ENCODE data around the gene PNRC2. TPM values are rescaled to one million over a fixed set of nuclear protein-coding genes. Genes with fewer than 3 reads are reported as not detected.
A peak's percentile ranks its signal among the peaks of the same experiment; 100 is the strongest.

The PNRC2 gene
- total RNA-seq, 8 experiments from 2014 or later: 71.0 to 157 (median 83.7) TPM

DNA sequence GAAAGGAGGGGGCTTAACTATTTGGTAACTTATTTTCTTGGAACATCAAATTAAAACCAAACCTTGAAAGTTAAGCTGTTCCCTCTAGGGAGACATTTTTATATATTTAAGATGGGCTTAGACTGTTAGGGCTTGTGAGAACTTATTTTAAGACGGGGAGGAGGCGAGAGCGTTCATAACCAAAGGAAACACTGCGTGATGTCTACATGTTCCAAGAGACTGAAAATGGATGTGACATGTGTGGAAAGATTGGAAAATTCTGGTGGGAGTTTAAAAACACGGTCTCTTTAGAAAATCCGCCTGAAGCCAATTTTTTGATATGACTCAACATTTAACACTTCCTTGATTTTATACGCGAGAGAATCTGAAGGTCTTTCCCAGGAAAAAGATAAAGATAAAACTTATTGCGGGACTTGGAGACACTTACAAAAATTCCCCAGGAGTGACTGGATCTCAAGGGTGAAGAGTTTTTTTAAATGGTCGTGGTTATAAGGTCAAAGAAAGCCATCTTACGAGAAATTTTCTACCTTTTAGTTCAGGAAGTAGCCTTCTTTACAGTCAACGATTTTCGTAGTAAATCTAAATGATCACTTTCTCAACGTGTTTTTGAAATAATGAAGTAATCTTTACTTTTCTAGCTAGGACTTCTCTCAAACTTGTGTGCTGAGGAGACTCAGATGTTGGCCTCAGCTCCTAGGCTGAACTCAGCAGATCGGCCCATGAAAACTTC is 828 bp downstream of the PNRC2 start:
- Histone ChIP-seq H3K27ac (peak overlapping the region; percentile 98 to 99), H3K4me1 (replicated peaks in 1 of 2) (peaks cover 6 to 8% of the 10 kb centered on the region in 2 donors), H3K4me3 (peak overlapping the region; percentile 70 to 85 (median 78))
- WGBS, 10 experiments: 0 to 4% (median 2%) methylated on average over 4 to 15 of the region's 15 CpGs; no CpG with 5 or more reads in 1 of the 10 experiments
- in situ Hi-C loops (cut with MboI; ENCODE audit: low pct_unique_long_range_greater_than_20kb in 2 of 9, low sequenced_read_pairs in 9 of 9, unreplicated experiment in 9 of 9): no loop called here
- no peak for ATAC-seq (replicated peaks in 6 of 8)

- no peak overlapping the region for H3K27ac ChIP-seq
- WGBS, 10 experiments: 25 to 100% (median 86%) methylated on average over 1 of the region's 1 CpG; no CpG with 5 or more reads in 2 of the 10 experiments
- ATAC-seq (replicated peaks in 6 of 8): no peak
- in situ Hi-C loops (cut with MboI; ENCODE audit: low pct_unique_long_range_greater_than_20kb in 2 of 9, low sequenced_read_pairs in 9 of 9, unreplicated experiment in 9 of 9): no loop called here
- peaks cover 3 to 6% of the 10 kb centered on the region in 2 donors for H3K4me1 ChIP-seq (replicated peaks in 1 of 2)
- no peak overlapping the region for H3K4me3 ChIP-seq
Measured at GRCh38 chr1:23963617-23964234, 4.1 kb downstream of the PNRC2 start.

DNA sequence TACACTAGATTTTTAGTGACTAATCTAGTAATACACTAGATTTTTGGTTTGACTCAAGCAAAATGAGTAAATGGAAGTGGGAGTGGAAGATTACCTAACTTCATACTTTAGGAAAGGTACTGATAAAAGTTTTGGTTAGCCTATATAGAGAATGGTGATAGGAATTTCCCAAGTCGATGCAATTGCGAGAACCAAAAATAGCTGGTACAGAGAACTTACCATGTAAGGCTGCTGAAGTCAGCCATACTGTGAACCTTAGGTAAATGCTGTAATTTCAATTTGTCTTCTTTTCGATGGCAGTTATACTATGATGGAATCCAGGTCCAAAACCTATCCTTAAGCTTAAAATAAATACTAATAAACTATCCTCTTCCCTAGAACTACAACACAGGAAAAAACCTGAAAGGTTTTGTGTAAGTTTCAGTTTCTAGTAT is 4.6 kb downstream of the PNRC2 start:
- no peak for ATAC-seq (replicated peaks in 6 of 8)

DNA sequence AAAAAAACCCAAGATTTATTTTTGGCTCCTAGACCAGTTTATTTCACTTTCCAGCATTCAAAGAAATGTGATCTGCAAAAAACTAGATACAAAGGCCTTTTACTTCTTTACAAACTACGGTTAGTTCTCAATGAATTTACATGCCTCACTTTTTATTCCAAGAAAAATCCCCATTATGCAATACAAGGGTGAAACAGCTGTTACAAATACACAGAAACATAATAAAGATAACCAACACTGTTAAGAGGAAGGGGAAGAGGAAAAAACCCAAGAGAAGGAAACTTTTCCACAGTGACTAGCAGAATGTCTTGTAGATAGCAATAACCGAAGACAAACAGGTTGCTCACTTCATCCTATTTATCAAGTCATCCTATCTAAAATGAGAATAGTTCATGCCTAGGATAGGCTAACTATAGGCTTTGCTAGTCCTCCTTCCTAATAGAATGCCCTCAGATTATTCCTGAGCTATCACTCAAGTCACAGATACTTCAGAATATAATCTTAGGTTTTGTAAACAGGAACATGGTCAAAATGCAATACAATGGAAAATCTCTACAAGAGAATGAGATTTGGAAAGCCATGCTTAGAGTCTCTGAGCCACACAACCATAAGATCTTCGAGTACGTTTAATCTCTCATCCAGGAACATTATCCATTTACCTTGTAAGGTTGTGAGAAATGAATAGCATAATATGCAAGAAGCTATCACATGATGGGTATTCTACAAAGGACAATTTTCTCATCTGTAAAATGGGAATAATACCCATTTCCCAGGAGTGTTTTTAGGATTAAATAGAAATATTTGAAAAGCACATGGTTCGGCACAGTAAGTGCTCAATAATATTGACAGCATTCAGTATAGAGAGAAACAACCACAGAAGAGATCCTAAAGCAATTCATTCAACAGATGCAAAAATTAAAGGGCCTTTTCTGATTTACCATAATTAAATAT is 5.4 kb downstream of the PNRC2 start:
- WGBS, 10 experiments: 70 to 96% (median 89%) methylated on average over 3 to 5 of the region's 5 CpGs; no CpG with 5 or more reads in 1 of the 10 experiments
- H3K27ac ChIP-seq: no peak overlapping the region
- no peak for ATAC-seq (replicated peaks in 6 of 8)
- peaks cover 3 to 6% of the 10 kb centered on the region in 2 donors for H3K4me1 ChIP-seq (replicated peaks in 1 of 2)
- in situ Hi-C loops (cut with MboI; ENCODE audit: low pct_unique_long_range_greater_than_20kb in 2 of 9, low sequenced_read_pairs in 9 of 9, unreplicated experiment in 9 of 9): no loop called here
- H3K4me3 ChIP-seq: no peak overlapping the region

More for the DNA sequence above, 4.6 kb downstream of the PNRC2 start:
- no peak overlapping the region for H3K27ac ChIP-seq
- in situ Hi-C loops (cut with MboI; ENCODE audit: low pct_unique_long_range_greater_than_20kb in 2 of 9, low sequenced_read_pairs in 9 of 9, unreplicated experiment in 9 of 9): no loop called here
- 81 to 100% (median 95%) methylated on average over 1 to 3 of the region's 3 CpGs; no CpG with 5 or more reads in 2 of the 10 experiments for WGBS, 10 experiments
- peaks cover 3 to 6% of the 10 kb centered on the region in 2 donors for H3K4me1 ChIP-seq (replicated peaks in 1 of 2)
- no peak overlapping the region for H3K4me3 ChIP-seq

DNA sequence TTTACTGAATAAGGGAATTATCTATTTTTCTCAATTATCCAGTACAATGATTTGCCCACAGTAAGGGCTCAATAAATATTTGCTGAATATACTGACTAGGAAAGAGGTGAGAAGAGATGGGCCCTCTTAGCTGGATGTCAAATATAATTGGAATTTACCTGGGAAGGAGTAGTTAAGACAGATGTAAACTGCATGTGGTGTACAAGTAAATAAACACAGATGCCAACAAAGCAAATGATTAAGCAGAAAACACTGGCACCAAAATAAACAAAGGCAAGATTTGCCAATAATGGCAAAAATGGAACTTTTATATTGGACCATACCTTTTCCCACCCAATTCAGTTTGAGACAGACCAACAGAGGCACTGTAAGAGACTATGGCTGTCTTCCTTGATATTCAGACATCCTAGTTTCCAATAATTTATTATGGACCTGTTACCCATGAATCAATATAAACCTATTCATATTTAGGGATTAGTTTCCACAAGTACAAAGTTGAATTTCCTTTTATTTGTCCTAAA is 7.4 kb downstream of the PNRC2 start:
- in situ Hi-C loops (cut with MboI; ENCODE audit: low pct_unique_long_range_greater_than_20kb in 2 of 9, low sequenced_read_pairs in 9 of 9, unreplicated experiment in 9 of 9): no loop called here
- no peak for ATAC-seq (replicated peaks in 6 of 8)
- Histone ChIP-seq H3K4me3 (no peak overlapping the region), H3K27ac (no peak overlapping the region), H3K4me1 (replicated peaks in 1 of 2) (no peaks in the 10 kb centered on the region)

- no peak overlapping the region for H3K27ac ChIP-seq
- in situ Hi-C loops (cut with MboI; ENCODE audit: low pct_unique_long_range_greater_than_20kb in 2 of 9, low sequenced_read_pairs in 9 of 9, unreplicated experiment in 9 of 9): no loop called here
- 51 to 100% (median 79%) methylated on average over 1 to 2 of the region's 2 CpGs; no CpG with 5 or more reads in 1 of the 10 experiments for WGBS, 10 experiments
Measured at GRCh38 chr1:23967871-23968270, 8.2 kb downstream of the PNRC2 start.

DNA sequence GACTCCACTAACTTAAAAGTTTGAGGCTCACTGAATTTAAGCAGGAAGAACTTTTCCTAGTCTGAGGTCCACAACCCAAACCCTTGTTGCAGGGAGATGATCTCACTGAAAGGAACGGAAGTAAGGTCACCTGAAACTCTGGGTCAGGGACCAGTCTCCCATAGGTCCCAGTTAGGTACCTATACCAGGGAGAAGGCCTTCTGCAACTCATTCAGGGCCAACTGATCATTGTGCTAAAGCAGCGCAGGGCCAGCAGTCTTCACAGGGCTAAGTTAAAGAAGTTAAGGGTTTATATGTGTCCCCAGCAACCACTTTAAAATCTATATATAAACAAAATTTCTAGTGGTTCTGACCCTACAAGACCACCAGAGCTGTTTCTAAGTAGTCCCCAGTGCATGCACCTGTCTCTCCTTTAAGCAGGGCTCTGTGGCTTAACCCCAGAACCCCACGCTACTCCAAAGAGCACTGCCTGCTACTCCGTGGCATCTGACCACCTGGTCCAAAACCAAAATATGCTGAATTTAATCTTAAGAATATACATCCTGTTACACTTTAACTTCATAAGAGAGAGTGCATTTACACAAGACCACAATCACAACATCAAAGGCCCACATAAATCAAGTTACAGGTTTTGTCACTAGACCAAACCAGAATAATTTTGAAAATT is 17.7 kb downstream of the PNRC2 start:
- no peak overlapping the region for H3K4me3 ChIP-seq
- in situ Hi-C loops (cut with MboI; ENCODE audit: low pct_unique_long_range_greater_than_20kb in 2 of 9, low sequenced_read_pairs in 9 of 9, unreplicated experiment in 9 of 9): no loop called here
- no peak overlapping the region for H3K27ac ChIP-seq
- no peak for ATAC-seq (replicated peaks in 6 of 8)
- 38 to 100% (median 81%) methylated on average over 1 to 4 of the region's 4 CpGs; no CpG with 5 or more reads in 2 of the 10 experiments for WGBS, 10 experiments
- peaks cover 24 to 34% of the 10 kb centered on the region in 2 donors for H3K4me1 ChIP-seq (replicated peaks in 1 of 2)

More at GRCh38 chr1:23967871-23968270, 8.2 kb downstream of the PNRC2 start:
- Histone ChIP-seq H3K4me3 (no peak overlapping the region), H3K4me1 (replicated peaks in 1 of 2) (no peaks in the 10 kb centered on the region)
- no peak for ATAC-seq (replicated peaks in 6 of 8)

GRCh38 chr1:23977854-23978191 is 18.2 kb downstream of the PNRC2 start:
- H3K4me3 ChIP-seq: peak overlapping the region in 3 of 5 donors; percentile 90 to 93 (median 90)
- in situ Hi-C loops (cut with MboI; ENCODE audit: low pct_unique_long_range_greater_than_20kb in 2 of 9, low sequenced_read_pairs in 9 of 9, unreplicated experiment in 9 of 9): no loop called here
- peaks cover 24 to 34% of the 10 kb centered on the region in 2 donors for H3K4me1 ChIP-seq (replicated peaks in 1 of 2)
- 45 to 100% (median 97%) methylated on average over 1 of the region's 1 CpG for WGBS, 10 experiments
- no peak overlapping the region for H3K27ac ChIP-seq
- ATAC-seq (replicated peaks in 6 of 8): no peak

GRCh38 chr1:23978805-23979204 is 19.2 kb downstream of the PNRC2 start:
- WGBS, 10 experiments: 0 to 5% (median 0%) methylated on average over 2 to 4 of the region's 4 CpGs; no CpG with 5 or more reads in 1 of the 10 experiments
- Histone ChIP-seq H3K27ac (no peak overlapping the region), H3K4me3 (peak overlapping the region; percentile 90 to 94 (median 93)), H3K4me1 (replicated peaks in 1 of 2) (peaks cover 24 to 34% of the 10 kb centered on the region in 2 donors)
- ATAC-seq (replicated peaks in 6 of 8): no peak
- in situ Hi-C loops (cut with MboI; ENCODE audit: low pct_unique_long_range_greater_than_20kb in 2 of 9, low sequenced_read_pairs in 9 of 9, unreplicated experiment in 9 of 9): no loop called here

DNA sequence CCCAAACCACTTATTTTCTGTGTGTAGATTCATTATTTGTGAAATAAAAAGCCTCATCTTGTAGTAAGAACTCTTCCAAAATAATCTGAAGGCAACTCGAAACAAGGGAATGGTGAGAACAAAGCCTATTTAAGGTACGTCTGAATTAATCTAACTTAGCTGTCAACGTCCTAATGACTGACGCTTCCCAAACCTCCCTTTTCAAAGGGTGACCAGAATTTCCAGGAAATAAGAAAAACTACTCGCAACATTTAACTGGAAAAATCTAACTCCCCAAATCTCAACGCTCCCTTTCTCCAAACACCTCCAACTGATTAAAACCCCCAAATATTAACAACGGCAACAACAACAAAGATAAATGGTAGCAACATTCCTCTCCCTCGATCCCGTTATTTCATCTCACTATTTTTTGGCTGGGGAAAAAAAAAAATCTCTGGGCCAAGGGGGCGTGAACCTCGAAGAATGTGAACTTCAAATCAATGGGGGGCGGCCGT is 19.8 kb downstream of the PNRC2 start:
- ATAC-seq (replicated peaks in 6 of 8): no peak
- Histone ChIP-seq H3K27ac (peak overlapping the region; percentile 98 to 99), H3K4me3 (peak overlapping the region; percentile 90 to 94 (median 93)), H3K4me1 (replicated peaks in 1 of 2) (peaks cover 25 to 34% of the 10 kb centered on the region in 2 donors)
- in situ Hi-C loops (cut with MboI; ENCODE audit: low pct_unique_long_range_greater_than_20kb in 2 of 9, low sequenced_read_pairs in 9 of 9, unreplicated experiment in 9 of 9): no loop called here
- 0 to 3% (median 0%) methylated on average over 1 to 11 of the region's 13 CpGs for WGBS, 10 experiments

GRCh38 chr1:23979881-23980727 is 20.5 kb downstream of the PNRC2 start, which contains the start of gene SRSF10:
SRSF10 (minus strand) TSS chr1:23980327; CDS start chr1:23980255, 72 bp downstream.
- Histone ChIP-seq H3K27ac (peak within 1 kb of the TSS; percentile 98 to 99), H3K4me1 (replicated peaks in 1 of 2) (peaks cover 26 to 34% of the 10 kb centered on the region in 2 donors), H3K4me3 (peak within 1 kb of the TSS; percentile 90 to 94 (median 93))
- WGBS, 10 experiments: 0 to 4% (median 1%) methylated on average over 2 to 23 of the region's 84 CpGs; no CpG with 5 or more reads in 2 of the 10 experiments
- in situ Hi-C loops (cut with MboI; ENCODE audit: low pct_unique_long_range_greater_than_20kb in 2 of 9, low sequenced_read_pairs in 9 of 9, unreplicated experiment in 9 of 9): no loop called here
- ATAC-seq (replicated peaks in 6 of 8): peak; percentile 90 to 98 (median 97)
